ENCODE results near the gene TCEA2. TPM values are rescaled to one million over a fixed set of nuclear protein-coding genes. Genes with fewer than 3 reads are reported as not detected.

The TCEA2 gene
- total RNA-seq, 2 donors from 2014 or later, result 64.3 to 110 TPM

DNA sequence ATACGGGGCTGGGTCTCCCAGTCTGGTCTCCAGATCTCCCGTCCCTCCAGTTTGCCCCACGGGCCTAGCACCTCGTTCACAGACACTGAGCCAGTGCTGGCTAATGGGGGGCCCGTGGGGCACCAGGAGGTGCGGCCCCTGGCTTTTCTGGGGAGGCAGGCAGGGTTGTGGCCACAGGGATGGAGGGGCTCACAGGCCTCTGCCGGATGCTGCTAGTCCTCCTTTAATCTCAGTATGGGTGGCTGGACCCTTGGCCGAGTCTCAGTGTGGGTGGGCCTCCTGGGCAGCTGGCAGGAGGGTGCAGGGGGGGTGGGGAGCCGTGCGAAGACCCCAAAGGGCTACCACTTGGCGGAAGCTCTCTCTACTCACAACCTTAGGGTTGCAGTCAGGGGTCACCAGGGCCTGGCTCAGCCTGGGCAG is 12.0 kb upstream of the TCEA2 start:
- no peaks in the 10 kb centered on the region for H3K36me3 ChIP-seq (ENCODE audit: control insufficient read depth, insufficient read depth, low read length)
- 93 to 97% methylated on average over 9 to 11 of the region's 11 CpGs for WGBS, 2 experiments (ENCODE audit: insufficient coverage in 1 of 2, insufficient read length in 1 of 2)
- Mint-ChIP-seq H3K4me1 (peaks cover 18% of the 10 kb centered on the region), H3K4me3 (no peak overlapping the region), H3K9me3 (no peaks in the 10 kb centered on the region), H3K27ac (no peak overlapping the region), H3K27me3 (ENCODE audit: insufficient read depth) (peaks cover 39% of the 10 kb centered on the region), H3K36me3 (ENCODE audit: low read depth) (no peaks in the 10 kb centered on the region)
- peaks cover 20% of the 10 kb centered on the region for H3K4me1 ChIP-seq (ENCODE audit: control insufficient read depth, insufficient read depth, low read length)
- no peak for DNase-seq
- H3K9ac ChIP-seq (ENCODE audit: extremely low read depth, low read length, poor library complexity, severe bottlenecking), result no peak overlapping the region
- TF ChIP-seq, protein P1, sequence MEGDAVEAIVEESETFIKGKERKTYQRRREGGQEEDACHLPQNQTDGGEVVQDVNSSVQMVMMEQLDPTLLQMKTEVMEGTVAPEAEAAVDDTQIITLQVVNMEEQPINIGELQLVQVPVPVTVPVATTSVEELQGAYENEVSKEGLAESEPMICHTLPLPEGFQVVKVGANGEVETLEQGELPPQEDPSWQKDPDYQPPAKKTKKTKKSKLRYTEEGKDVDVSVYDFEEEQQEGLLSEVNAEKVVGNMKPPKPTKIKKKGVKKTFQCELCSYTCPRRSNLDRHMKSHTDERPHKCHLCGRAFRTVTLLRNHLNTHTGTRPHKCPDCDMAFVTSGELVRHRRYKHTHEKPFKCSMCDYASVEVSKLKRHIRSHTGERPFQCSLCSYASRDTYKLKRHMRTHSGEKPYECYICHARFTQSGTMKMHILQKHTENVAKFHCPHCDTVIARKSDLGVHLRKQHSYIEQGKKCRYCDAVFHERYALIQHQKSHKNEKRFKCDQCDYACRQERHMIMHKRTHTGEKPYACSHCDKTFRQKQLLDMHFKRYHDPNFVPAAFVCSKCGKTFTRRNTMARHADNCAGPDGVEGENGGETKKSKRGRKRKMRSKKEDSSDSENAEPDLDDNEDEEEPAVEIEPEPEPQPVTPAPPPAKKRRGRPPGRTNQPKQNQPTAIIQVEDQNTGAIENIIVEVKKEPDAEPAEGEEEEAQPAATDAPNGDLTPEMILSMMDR (conservative IDR thresholded peaks at IDR 0.05), result no peak
- no peaks in the 10 kb centered on the region for H3K9me3 ChIP-seq (ENCODE audit: control insufficient read depth, low read length)
- H3K27me3 ChIP-seq (ENCODE audit: control insufficient read depth, insufficient read depth, low read length, poor library complexity, severe bottlenecking), result peaks cover 22% of the 10 kb centered on the region
- H3K4me3 ChIP-seq (ENCODE audit: low read length), result no peak overlapping the region
- H3K27ac ChIP-seq (ENCODE audit: low read depth, low read length), result no peak overlapping the region

DNA sequence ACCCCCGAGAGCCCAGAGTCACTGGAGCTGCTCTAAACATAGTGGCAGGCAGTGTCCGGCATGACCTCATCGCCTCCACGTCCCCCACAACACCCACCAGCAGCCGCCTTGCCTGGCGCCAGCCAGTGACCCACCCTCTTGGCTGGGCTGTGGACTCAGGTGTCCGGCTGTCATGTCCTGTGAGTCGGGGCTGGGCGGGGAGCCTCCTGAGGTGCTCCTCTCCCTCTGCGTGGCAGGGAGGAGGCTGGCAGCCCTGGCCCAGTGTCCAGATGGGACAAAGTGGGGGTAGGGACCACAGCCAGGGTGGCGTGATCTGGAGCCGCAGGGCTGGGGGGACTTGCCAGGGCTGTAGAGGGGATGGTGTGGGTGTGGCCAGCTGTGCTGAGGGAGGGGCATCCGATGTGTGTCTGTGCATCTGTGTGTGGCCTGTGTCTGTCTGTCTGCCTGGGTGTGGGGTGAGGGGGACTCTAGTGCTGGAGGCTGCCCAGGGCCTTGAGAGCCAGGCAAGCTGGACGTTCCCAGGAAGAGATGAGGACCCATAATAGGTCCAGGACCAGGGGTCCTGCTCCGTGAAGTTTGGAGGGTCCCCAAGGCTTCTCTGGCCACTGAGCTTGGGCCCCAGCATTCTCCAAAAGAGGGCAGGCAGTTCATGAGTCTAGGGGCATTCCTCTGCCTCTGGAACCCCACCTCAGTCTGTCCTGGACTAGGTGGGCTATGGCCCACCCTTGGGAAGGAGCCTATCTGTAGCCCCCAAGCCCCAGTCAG is 11.3 kb upstream of the TCEA2 start:
- Histone ChIP-seq H3K9me3 (ENCODE audit: control insufficient read depth, low read length) (no peaks in the 10 kb centered on the region), H3K9ac (ENCODE audit: extremely low read depth, low read length, poor library complexity, severe bottlenecking) (no peak overlapping the region), H3K36me3 (ENCODE audit: control insufficient read depth, insufficient read depth, low read length) (no peaks in the 10 kb centered on the region), H3K4me1 (ENCODE audit: control insufficient read depth, insufficient read depth, low read length) (peaks cover 20% of the 10 kb centered on the region), H3K4me3 (ENCODE audit: low read length) (no peak overlapping the region), H3K27me3 (ENCODE audit: control insufficient read depth, insufficient read depth, low read length, poor library complexity, severe bottlenecking) (peaks cover 20% of the 10 kb centered on the region), H3K27ac (ENCODE audit: low read depth, low read length) (no peak overlapping the region)
- H3K27me3 Mint-ChIP-seq (ENCODE audit: insufficient read depth), result peaks cover 32% of the 10 kb centered on the region
- no peaks in the 10 kb centered on the region for H3K9me3 Mint-ChIP-seq
- no peak overlapping the region for H3K27ac Mint-ChIP-seq
- 91 to 94% methylated on average over 7 to 15 of the region's 15 CpGs for WGBS, 2 experiments (ENCODE audit: insufficient coverage in 1 of 2, insufficient read length in 1 of 2)
- H3K4me3 Mint-ChIP-seq, result no peak overlapping the region
- no peaks in the 10 kb centered on the region for H3K36me3 Mint-ChIP-seq (ENCODE audit: low read depth)
- TF ChIP-seq, protein P1 (conservative IDR thresholded peaks at IDR 0.05), result no peak
- peaks cover 14% of the 10 kb centered on the region for H3K4me1 Mint-ChIP-seq
- no peak for DNase-seq

DNA sequence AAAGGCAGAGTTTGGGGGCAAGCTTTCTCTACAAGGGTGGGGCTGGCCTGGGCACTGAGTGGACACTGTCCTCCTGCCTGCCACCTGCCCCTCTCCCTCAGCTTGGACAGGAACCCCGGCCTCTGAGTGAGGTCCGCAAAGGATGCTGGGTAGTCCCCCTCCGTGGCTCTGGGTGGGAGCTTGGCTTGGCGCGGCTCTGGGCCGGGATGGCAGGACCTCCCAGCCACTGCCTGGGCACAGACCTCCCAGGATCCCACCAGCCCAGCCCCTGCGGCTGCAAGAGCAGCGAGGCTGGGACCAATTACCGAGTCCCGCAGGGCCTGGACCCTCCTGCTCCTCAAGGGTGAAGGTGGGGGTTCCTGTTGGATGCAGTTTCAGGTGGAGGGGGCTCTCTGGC is 10.7 kb upstream of the TCEA2 start:
- Mint-ChIP-seq H3K36me3 (ENCODE audit: low read depth) (no peaks in the 10 kb centered on the region), H3K9me3 (no peaks in the 10 kb centered on the region), H3K27me3 (ENCODE audit: insufficient read depth) (peaks cover 26% of the 10 kb centered on the region), H3K27ac (no peak overlapping the region), H3K4me3 (no peak overlapping the region), H3K4me1 (peaks cover 17% of the 10 kb centered on the region)
- Histone ChIP-seq H3K27me3 (ENCODE audit: control insufficient read depth, insufficient read depth, low read length, poor library complexity, severe bottlenecking) (peaks cover 15% of the 10 kb centered on the region), H3K9ac (ENCODE audit: extremely low read depth, low read length, poor library complexity, severe bottlenecking) (no peak overlapping the region), H3K9me3 (ENCODE audit: control insufficient read depth, low read length) (no peaks in the 10 kb centered on the region), H3K27ac (ENCODE audit: low read depth, low read length) (no peak overlapping the region), H3K36me3 (ENCODE audit: control insufficient read depth, insufficient read depth, low read length) (no peaks in the 10 kb centered on the region), H3K4me3 (ENCODE audit: low read length) (no peak overlapping the region), H3K4me1 (ENCODE audit: control insufficient read depth, insufficient read depth, low read length) (peaks cover 23% of the 10 kb centered on the region)
- no peak for DNase-seq
- WGBS, 2 experiments (ENCODE audit: insufficient coverage in 1 of 2, insufficient read length in 1 of 2), result 89 to 98% methylated on average over 7 to 10 of the region's 10 CpGs
- TF ChIP-seq, protein P1 (conservative IDR thresholded peaks at IDR 0.05), result no peak
